Esophagus squamous epithelium (tissue), 5 donors: ENCODE measurements around the gene GREB1L. TPM values are rescaled to one million over a fixed set of nuclear protein-coding genes. Genes with fewer than 3 reads are reported as not detected.

ENCODE experiments used
- DNase-seq: peaks from one replicate; lab custom pipeline; 2025; lab: John Stamatoyannopoulos, UW
- H3K27ac ChIP-seq, 4 donors: fragments of 200-600 bp; sonication (generic); one replicate each; pipeline ENCODE4 v1.5.1; 2016 to 2019; ENCODE audit warnings: mild to moderate bottlenecking in 1 of 4
- H3K27me3 ChIP-seq, 4 donors: fragments of 200-600 bp; sonication (generic); 1 replicate in 3 of 4; 2 replicates in 1 of 4; pipeline versions ENCODE4 v1.5.1 to v1.6.0; 2017 to 2021; ENCODE audit warnings: antibody characterized with exemption in 1 of 4
- H3K36me3 ChIP-seq, 3 donors: fragments of 200-600 bp; sonication (generic); one replicate each; pipeline ENCODE4 v1.5.1; 2016 to 2019
- H3K4me1 ChIP-seq, 3 donors: fragments of 200-600 bp; sonication (generic); one replicate each; pipeline ENCODE4 v1.5.1; 2017 to 2019
- H3K4me3 ChIP-seq, 4 donors: fragments of 200-600 bp; sonication (generic); 1 replicate in 3 of 4; 2 replicates in 1 of 4; pipeline ENCODE4 v1.5.1; 2016 to 2019; ENCODE audit warnings: mild to moderate bottlenecking in 2 of 4, moderate library complexity in 1 of 4
- H3K9me3 ChIP-seq, 3 donors: fragments of 200-600 bp; sonication (generic); one replicate each; pipeline ENCODE4 v1.5.1; 2016 to 2019
- CTCF ChIP-seq, 6 experiments: fragments of 450-650 bp in 4 of 6; fragments of 200-600 bp in 2 of 6; sonication (generic) in 2 of 6; IDR thresholded peaks; one replicate each; pipeline ENCODE4 v1.5.1; 2016 to 2019; ENCODE audit warnings: antibody characterized with exemption in 6 of 6, mild to moderate bottlenecking in 4 of 6, moderate library complexity in 4 of 6
- POLR2A ChIP-seq, 4 donors: fragments of 450-650 bp; IDR thresholded peaks; one replicate each; pipeline ENCODE4 v1.6.1; 2017; ENCODE audit warnings: antibody characterized with exemption in 4 of 4, mild to moderate bottlenecking in 4 of 4, moderate library complexity in 3 of 4
- WGBS, 2 donors: methylation state at CpG; one replicate each; pipeline ENCODE4 v1.1.5; 2018; 5-methylcytosine and 5-hydroxymethylcytosine counted together
- intact Hi-C: fragments of 100-400 bp; cut with DNase I; formaldehyde crosslinking; loops from one replicate; pipeline ENCODE4 v1.15.0; 2022
- total RNA-seq, 4 donors: library from RNA; depleted of rRNA; stranded (reverse); fragments of >200 nt; gene quantifications; one replicate each; pipeline ENCODE4 v1.1.0, GENCODE V29; 2016
- donor health status: DM: yes; HTN: yes; CAD: no.

GREB1L gene
- total RNA-seq, 4 donors from 2014 or later: 0.12 to 0.95 (median 0.66) TPM; not detected in 1

GRCh38 chr18:21254576-21254975 lies 12.5 kb downstream of the GREB1L start:
- no peaks in the 10 kb centered on the region for H3K9me3 ChIP-seq
- H3K27ac ChIP-seq: no peak overlapping the region
- TF ChIP-seq POLR2A (IDR thresholded peaks at IDR 0.05): no peak
- TF ChIP-seq CTCF (IDR thresholded peaks at IDR 0.05): no peak
- H3K36me3 ChIP-seq: no peaks in the 10 kb centered on the region
- peaks cover 0 to 4% (median 0%) of the 10 kb centered on the region in 4 donors for H3K27me3 ChIP-seq
- intact Hi-C loops: no loop called here
- no peaks in the 10 kb centered on the region for H3K4me1 ChIP-seq
- WGBS, 2 donors: 61 to 76% methylated on average over 3 of the region's 3 CpGs
- H3K4me3 ChIP-seq: no peak overlapping the region
- no peak for DNase-seq

DNA sequence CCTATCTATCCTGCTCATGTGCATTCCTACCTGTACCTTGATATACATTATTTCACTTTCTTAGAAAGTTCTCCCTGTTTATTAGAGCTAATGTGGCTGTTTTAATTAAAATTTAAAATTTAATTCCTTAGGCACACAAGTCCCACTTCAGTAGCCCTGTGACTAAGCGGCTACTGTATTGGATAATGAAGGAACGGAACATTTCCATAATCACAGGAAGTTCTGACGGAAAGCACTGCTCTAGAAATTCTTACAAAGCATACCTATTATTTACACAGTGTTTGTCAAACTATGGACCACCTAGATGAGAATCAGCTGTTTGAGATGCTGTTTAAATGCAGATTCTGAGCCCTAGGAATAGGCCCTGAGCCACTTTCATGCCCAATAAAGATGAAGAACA lies 13.2 kb downstream of the GREB1L start:
- 65 to 66% methylated on average over 3 of the region's 3 CpGs for WGBS, 2 donors
- no peak overlapping the region for H3K4me3 ChIP-seq
- intact Hi-C loops: no loop called here
- no peak for DNase-seq
- H3K9me3 ChIP-seq: no peaks in the 10 kb centered on the region
- no peaks in the 10 kb centered on the region for H3K36me3 ChIP-seq
- no peak overlapping the region for H3K27ac ChIP-seq
- H3K27me3 ChIP-seq: peaks cover 0 to under 1% (median 0%) of the 10 kb centered on the region in 4 donors
- no peak for TF ChIP-seq POLR2A (IDR thresholded peaks at IDR 0.05)
- TF ChIP-seq CTCF (IDR thresholded peaks at IDR 0.05): no peak
- H3K4me1 ChIP-seq: no peaks in the 10 kb centered on the region

DNA sequence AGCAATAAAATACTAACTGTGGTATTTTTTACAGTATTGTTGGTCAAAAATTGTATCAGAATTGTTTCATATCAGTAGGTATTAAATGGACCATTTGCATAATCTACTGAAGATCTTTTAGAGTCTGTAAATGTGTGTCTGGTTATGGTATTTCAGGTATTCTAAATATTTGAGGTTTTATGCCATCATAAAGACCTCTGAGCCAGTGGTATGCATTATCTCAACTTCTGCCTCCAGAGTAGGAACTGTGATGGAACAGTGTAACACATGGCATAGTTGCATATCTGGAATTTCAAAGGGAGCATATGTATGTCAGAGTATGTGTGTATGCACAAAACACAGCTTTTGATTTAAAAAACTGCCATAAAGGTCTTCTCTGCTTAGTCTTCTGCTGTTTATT lies 15.4 kb downstream of the GREB1L start:
- TF ChIP-seq CTCF (IDR thresholded peaks at IDR 0.05): no peak
- TF ChIP-seq POLR2A (IDR thresholded peaks at IDR 0.05): no peak
- no peak overlapping the region for H3K27ac ChIP-seq
- H3K4me1 ChIP-seq: no peaks in the 10 kb centered on the region
- H3K9me3 ChIP-seq: no peaks in the 10 kb centered on the region
- intact Hi-C loops: no loop called here
- H3K4me3 ChIP-seq: no peak overlapping the region
- no peaks in the 10 kb centered on the region for H3K27me3 ChIP-seq
- DNase-seq: no peak
- H3K36me3 ChIP-seq: no peaks in the 10 kb centered on the region

- DNase-seq: no peak
- TF ChIP-seq CTCF (IDR thresholded peaks at IDR 0.05): no peak
- no peak for TF ChIP-seq POLR2A (IDR thresholded peaks at IDR 0.05)
- no peaks in the 10 kb centered on the region for H3K4me1 ChIP-seq
- no peaks in the 10 kb centered on the region for H3K27me3 ChIP-seq
- H3K4me3 ChIP-seq: no peak overlapping the region
- intact Hi-C loops: no loop called here
- 31% methylated on average over 2 of the region's 2 CpGs for WGBS, 2 donors
- no peak overlapping the region for H3K27ac ChIP-seq
- H3K36me3 ChIP-seq: no peaks in the 10 kb centered on the region
- no peaks in the 10 kb centered on the region for H3K9me3 ChIP-seq
Measured at GRCh38 chr18:21260621-21261020, 18.6 kb downstream of the GREB1L start.

GRCh38 chr18:21261352-21261751 lies 19.3 kb downstream of the GREB1L start:
- DNase-seq: no peak
- Histone ChIP-seq H3K27ac (no peak overlapping the region), H3K4me1 (no peaks in the 10 kb centered on the region), H3K9me3 (no peaks in the 10 kb centered on the region), H3K36me3 (no peaks in the 10 kb centered on the region), H3K27me3 (no peaks in the 10 kb centered on the region), H3K4me3 (no peak overlapping the region)
- TF ChIP-seq POLR2A (IDR thresholded peaks at IDR 0.05) (no peak), CTCF (IDR thresholded peaks at IDR 0.05) (no peak)
- 93 to 100% methylated on average over 1 of the region's 1 CpG for WGBS, 2 donors
- intact Hi-C loops: no loop called here
